Body of pancreas (tissue), 4 donors: ENCODE results near the gene PRR12. TPM values are rescaled to one million over a fixed set of nuclear protein-coding genes. Genes with fewer than 3 reads are reported as not detected.

Experiments
- ATAC-seq: fragments of 150-250 bp; one replicate; pipeline ENCODE4 v1.9.1; 2016
- DNase-seq, 4 donors: peaks; one replicate each; pipeline ENCODE4 v3.0.0-alpha.2; 2019
- H3K27ac ChIP-seq, 4 donors: fragments of 200-600 bp; sonication (generic); 1 replicate in 3 of 4; 2 replicates in 1 of 4; pipeline versions ENCODE4 v1.5.1 to v1.6.1; 2016 to 2019; ENCODE audit warnings: mild to moderate bottlenecking in 1 of 4, mixed read lengths in 1 of 4, moderate library complexity in 1 of 4
- H3K27me3 ChIP-seq, 2 donors: fragments of 200-600 bp; sonication (generic); one replicate each; pipeline ENCODE4 v1.6.0; 2016; ENCODE audit warnings: mild to moderate bottlenecking in 1 of 2
- H3K36me3 ChIP-seq, 2 donors: fragments of 200-600 bp; sonication (generic); replicated peaks in 1 of 2; 2 replicates each; pipeline ENCODE4 v1.5.1; 2016; ENCODE audit warnings: low read depth in 2 of 2; ENCODE audit not compliant: insufficient read depth in 1 of 2
- H3K4me1 ChIP-seq: fragments of 200-600 bp; sonication (generic); one replicate; pipeline ENCODE4 v1.6.0; 2016
- H3K4me3 ChIP-seq, 2 donors: fragments of 200-600 bp; sonication (generic); 1 replicate in 1 of 2; 2 replicates in 1 of 2; pipeline ENCODE4 v1.5.1; 2016 to 2019
- H3K9me3 ChIP-seq, 3 donors: fragments of 200-600 bp; sonication (generic); 1 replicate in 2 of 3; 2 replicates in 1 of 3; pipeline ENCODE4 v1.5.1; 2016
- POLR2A ChIP-seq, 3 donors: fragments of 450-650 bp; IDR thresholded peaks; one replicate each; pipeline ENCODE4 v1.6.1; 2016; ENCODE audit warnings: antibody characterized with exemption in 3 of 3, mild to moderate bottlenecking in 2 of 3
- WGBS, 2 donors: methylation state at CpG; one replicate each; pipeline ENCODE4 v1.1.5; 2017; 5-methylcytosine and 5-hydroxymethylcytosine counted together
- intact Hi-C: fragments of 100-400 bp; cut with DNase I; formaldehyde crosslinking; loops from one replicate; pipeline ENCODE4 v1.15.1; 2023
- total RNA-seq, 2 donors: library from RNA; depleted of rRNA; stranded (reverse); fragments of >200 nt; gene quantifications; one replicate each; pipeline ENCODE4 v1.1.0, GENCODE V29; 2016
- TF ChIP-seq, protein P1 (sequence below), 7 experiments: fragments of 450-650 bp in 4 of 7; fragments of 200-600 bp in 3 of 7; sonication (generic) in 3 of 7; IDR thresholded peaks; one replicate each; pipeline ENCODE4 v1.5.1; 2016 to 2019; ENCODE audit warnings: antibody characterized with exemption in 7 of 7

PRR12 gene
- total RNA-seq, 2 donors from 2014 or later, result 8.0 to 23.4 TPM

- H3K36me3 ChIP-seq, result peaks cover 13 to 19% of the 10 kb centered on the region in 2 donors
- H3K9me3 ChIP-seq, result no peaks in the 10 kb centered on the region
- H3K27me3 ChIP-seq, result no peaks in the 10 kb centered on the region
- H3K27ac ChIP-seq, result no peak overlapping the region
- DNase-seq (no peak), ATAC-seq (no peak)
- TF ChIP-seq, protein P1, sequence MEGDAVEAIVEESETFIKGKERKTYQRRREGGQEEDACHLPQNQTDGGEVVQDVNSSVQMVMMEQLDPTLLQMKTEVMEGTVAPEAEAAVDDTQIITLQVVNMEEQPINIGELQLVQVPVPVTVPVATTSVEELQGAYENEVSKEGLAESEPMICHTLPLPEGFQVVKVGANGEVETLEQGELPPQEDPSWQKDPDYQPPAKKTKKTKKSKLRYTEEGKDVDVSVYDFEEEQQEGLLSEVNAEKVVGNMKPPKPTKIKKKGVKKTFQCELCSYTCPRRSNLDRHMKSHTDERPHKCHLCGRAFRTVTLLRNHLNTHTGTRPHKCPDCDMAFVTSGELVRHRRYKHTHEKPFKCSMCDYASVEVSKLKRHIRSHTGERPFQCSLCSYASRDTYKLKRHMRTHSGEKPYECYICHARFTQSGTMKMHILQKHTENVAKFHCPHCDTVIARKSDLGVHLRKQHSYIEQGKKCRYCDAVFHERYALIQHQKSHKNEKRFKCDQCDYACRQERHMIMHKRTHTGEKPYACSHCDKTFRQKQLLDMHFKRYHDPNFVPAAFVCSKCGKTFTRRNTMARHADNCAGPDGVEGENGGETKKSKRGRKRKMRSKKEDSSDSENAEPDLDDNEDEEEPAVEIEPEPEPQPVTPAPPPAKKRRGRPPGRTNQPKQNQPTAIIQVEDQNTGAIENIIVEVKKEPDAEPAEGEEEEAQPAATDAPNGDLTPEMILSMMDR (IDR thresholded peaks at IDR 0.05), result no peak
- TF ChIP-seq POLR2A (IDR thresholded peaks at IDR 0.05), result no peak
- intact Hi-C loops, result loop anchor here (5.0 kb wide), 1 partner anchor 41 kb away; no protein-coding TSS in a partner anchor
- WGBS, 2 donors, result 92% methylated on average over 20 of the region's 32 CpGs; no CpG with 5 or more reads in 1 of the 2 donors
- H3K4me3 ChIP-seq, result no peak overlapping the region
- H3K4me1 ChIP-seq, result peaks cover 24% of the 10 kb centered on the region
These were observed 4.9 kb downstream of the PRR12 start for GRCh38 chr19:49595819-49596404.

DNA sequence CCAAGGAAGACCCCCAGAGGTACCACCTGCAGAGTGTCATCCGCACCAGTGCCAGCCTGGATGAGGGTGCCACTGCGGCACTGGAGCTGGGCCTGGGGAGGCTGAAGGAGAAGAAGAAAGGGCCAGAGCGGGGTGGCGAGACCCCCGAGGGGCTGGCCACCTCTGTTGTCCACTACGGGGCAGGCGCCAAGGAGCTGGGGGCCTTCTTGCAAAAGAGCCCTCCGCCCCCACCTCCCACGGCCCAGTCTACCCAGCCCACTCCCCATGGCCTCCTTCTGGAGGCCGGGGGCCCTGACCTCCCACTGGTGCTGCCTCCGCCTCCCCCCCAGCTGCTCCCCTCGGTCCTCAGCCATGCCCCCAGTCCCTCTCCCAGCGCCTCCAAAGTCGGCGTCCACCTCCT, 5.4 kb downstream of the PRR12 start:
- peaks cover 13 to 19% of the 10 kb centered on the region in 2 donors for H3K36me3 ChIP-seq
- ATAC-seq, result no peak
- TF ChIP-seq, protein P1 (IDR thresholded peaks at IDR 0.05), result no peak
- no peak for TF ChIP-seq POLR2A (IDR thresholded peaks at IDR 0.05)
- H3K4me3 ChIP-seq, result no peak overlapping the region
- DNase-seq, result no peak
- no peaks in the 10 kb centered on the region for H3K27me3 ChIP-seq
- H3K4me1 ChIP-seq, result peaks cover 24% of the 10 kb centered on the region
- WGBS, 2 donors, result 84 to 91% methylated on average over 4 to 13 of the region's 15 CpGs
- no peaks in the 10 kb centered on the region for H3K9me3 ChIP-seq
- intact Hi-C loops, result loop anchor here (5.0 kb wide), 1 partner anchor 41 kb away; no protein-coding TSS in a partner anchor
- no peak overlapping the region for H3K27ac ChIP-seq

DNA sequence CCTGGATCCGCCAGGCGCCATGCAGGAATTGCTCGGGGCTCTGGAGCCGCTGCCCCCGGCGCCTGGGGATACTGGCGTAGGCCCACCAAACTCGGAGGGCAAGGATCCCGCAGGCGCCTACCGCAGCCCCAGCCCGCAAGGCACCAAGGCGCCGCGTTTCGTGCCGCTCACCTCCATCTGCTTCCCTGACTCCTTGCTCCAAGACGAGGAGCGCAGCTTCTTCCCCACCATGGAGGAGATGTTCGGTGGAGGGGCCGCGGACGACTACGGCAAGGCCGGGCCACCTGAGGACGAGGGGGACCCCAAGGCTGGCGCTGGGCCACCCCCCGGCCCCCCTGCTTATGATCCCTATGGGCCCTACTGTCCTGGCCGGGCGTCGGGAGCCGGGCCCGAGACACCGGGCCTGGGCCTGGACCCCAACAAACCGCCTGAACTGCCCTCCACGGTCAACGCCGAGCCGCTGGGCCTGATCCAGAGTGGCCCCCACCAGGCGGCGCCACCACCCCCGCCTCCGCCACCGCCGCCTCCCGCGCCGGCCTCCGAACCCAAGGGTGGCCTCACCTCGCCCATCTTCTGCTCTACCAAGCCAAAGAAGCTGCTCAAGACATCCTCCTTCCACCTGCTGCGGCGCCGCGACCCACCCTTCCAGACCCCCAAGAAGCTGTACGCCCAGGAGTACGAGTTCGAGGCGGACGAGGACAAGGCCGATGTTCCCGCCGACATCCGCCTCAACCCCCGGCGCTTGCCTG, 6.1 kb downstream of the PRR12 start:
- DNase-seq (no peak), ATAC-seq (no peak)
- intact Hi-C loops, result loop anchor here (5.0 kb wide), 1 partner anchor 40 kb away; no protein-coding TSS in a partner anchor
- no peak for TF ChIP-seq POLR2A (IDR thresholded peaks at IDR 0.05)
- TF ChIP-seq, protein P1 (IDR thresholded peaks at IDR 0.05), result no peak
- H3K36me3 ChIP-seq, result peaks cover 13 to 19% of the 10 kb centered on the region in 2 donors
- no peaks in the 10 kb centered on the region for H3K9me3 ChIP-seq
- no peak overlapping the region for H3K27ac ChIP-seq
- WGBS, 2 donors, result 97 to 98% methylated on average over 28 to 60 of the region's 65 CpGs
- no peak overlapping the region for H3K4me3 ChIP-seq
- no peaks in the 10 kb centered on the region for H3K27me3 ChIP-seq
- H3K4me1 ChIP-seq, result peaks cover 21% of the 10 kb centered on the region

DNA sequence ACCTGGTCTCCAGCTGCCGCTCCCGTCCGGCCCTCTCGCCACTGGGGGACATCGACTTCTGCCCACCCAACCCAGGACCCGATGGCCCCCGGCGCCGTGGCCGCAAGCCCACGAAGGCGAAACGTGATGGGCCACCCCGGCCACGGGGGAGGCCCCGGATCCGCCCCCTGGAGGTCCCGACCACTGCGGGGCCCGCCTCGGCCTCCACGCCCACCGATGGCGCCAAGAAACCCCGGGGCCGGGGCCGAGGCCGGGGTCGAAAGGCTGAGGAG, 6.7 kb downstream of the PRR12 start:
- intact Hi-C loops, result loop anchor here (5.0 kb wide), 1 partner anchor 40 kb away; no protein-coding TSS in a partner anchor
- WGBS, 2 donors, result 95% methylated on average over 23 to 24 of the region's 29 CpGs
- TF ChIP-seq, protein P1 (IDR thresholded peaks at IDR 0.05), result no peak
- TF ChIP-seq POLR2A (IDR thresholded peaks at IDR 0.05), result no peak
- Histone ChIP-seq H3K36me3 (peaks cover 13 to 19% of the 10 kb centered on the region in 2 donors), H3K4me1 (peaks cover 16% of the 10 kb centered on the region), H3K27me3 (no peaks in the 10 kb centered on the region), H3K27ac (no peak overlapping the region), H3K4me3 (no peak overlapping the region), H3K9me3 (no peaks in the 10 kb centered on the region)
- DNase-seq (no peak), ATAC-seq (no peak)
